K562 (cell line): ENCODE data around the gene AP3B1. TPM values are rescaled to one million over a fixed set of nuclear protein-coding genes. Genes with fewer than 3 reads are reported as not detected.

Experiments
- ATAC-seq: fragments of 200-7000 bp; cut with Tn5 transposase; 3 replicates; pipeline ENCODE4 v1.9.1; 2020; ENCODE audit warnings: moderate library complexity
- BruUV-seq: library from RNA; stranded (reverse); fragments of 400-500 nt; replicated peaks from 2 replicates; lab custom pipeline; 2021; lab: Mats Ljungman, UMichigan
- CTCF ChIA-PET: fragments of 300-600 bp; formaldehyde crosslinking; extraction: SDS; loops from one replicate; lab custom pipeline; 2021; ENCODE audit warnings: low intra/inter-chr PET ratio; lab: Yijun Ruan, JAX
- POLR2A ChIA-PET: fragments of 300-600, 350-650 bp; sonication (Branson Sonifier 250); formaldehyde crosslinking; extraction: SDS; loops from one replicate; lab custom pipeline; 2021; ENCODE audit warnings: antibody characterized with exemption, inconsistent platforms; lab: Yijun Ruan, JAX
- DNase-seq, 4 experiments: peaks; one replicate each; pipeline versions ENCODE4 v3.0.0 to v3.0.0-alpha.2; 2011 to 2018; ENCODE audit warnings: low spot score in 3 of 4, mixed read lengths in 3 of 4; ENCODE audit errors: extremely low read depth in 1 of 4
- FAIRE-seq: peaks from 2 replicates; lab custom pipeline; 2011; peaks lifted over from hg19 to GRCh38; lab: Jason Lieb, UNC
- H2AFZ ChIP-seq: 2 replicates; pipeline ENCODE4 v1.6.0; 2011; ENCODE audit warnings: low read depth, low read length, control low read depth, inconsistent platforms
- H3K27ac ChIP-seq: fragments of 200-600 bp; 3 replicates; pipeline ENCODE4 v1.8.0; 2011; ENCODE audit warnings: low read depth, mild to moderate bottlenecking, control low read depth, inconsistent platforms, low read length, moderate library complexity, mixed read lengths; ENCODE audit errors: extremely low read depth
- H3K27me3 ChIP-seq, 2 experiments: fragments of 300-600 bp in 1 of 2; 2 replicates in 1 of 2; 3 replicates in 1 of 2; pipeline versions ENCODE4 v1.6.0 to v1.8.0; 2011; ENCODE audit warnings: inconsistent platforms in 2 of 2, low read length in 2 of 2, mild to moderate bottlenecking in 1 of 2, mixed read lengths in 1 of 2, moderate library complexity in 1 of 2; ENCODE audit not compliant: control insufficient read depth in 2 of 2, insufficient read depth in 2 of 2
- H3K36me3 ChIP-seq: fragments of 300-600 bp; 3 replicates; pipeline ENCODE4 v1.8.0; 2011; ENCODE audit warnings: mild to moderate bottlenecking, low read length, inconsistent platforms; ENCODE audit not compliant: control insufficient read depth, insufficient read depth
- H3K4me1 ChIP-seq, 2 experiments: fragments of 200-600 bp in 1 of 2; replicated peaks in 1 of 2; 2 replicates in 1 of 2; 3 replicates in 1 of 2; pipeline versions ENCODE4 v1.5.1 to v1.8.0; 2011; ENCODE audit warnings: inconsistent platforms in 2 of 2, low read length in 2 of 2, mild to moderate bottlenecking in 1 of 2, mixed read lengths in 1 of 2, moderate library complexity in 1 of 2; ENCODE audit not compliant: control insufficient read depth in 2 of 2, insufficient read depth in 2 of 2
- H3K4me2 ChIP-seq: 2 replicates; pipeline ENCODE4 v1.6.1; 2011; ENCODE audit warnings: low read length, control low read depth, inconsistent platforms, mixed read lengths; ENCODE audit not compliant: insufficient read depth
- H3K4me3 ChIP-seq: fragments of 200-600 bp; sonication (generic), shearing (Covaris generic); 2 replicates; pipeline ENCODE4 v1.5.1; 2016; ENCODE audit warnings: control low read depth, inconsistent platforms
- H3K79me2 ChIP-seq: fragments of 200-600 bp; 3 replicates; pipeline ENCODE4 v1.8.0; 2011; ENCODE audit warnings: low read length, inconsistent platforms; ENCODE audit not compliant: control insufficient read depth, insufficient read depth
- H3K9ac ChIP-seq, 2 experiments: 2 replicates each; pipeline versions ENCODE4 v1.6.0 to v1.6.1; 2011; ENCODE audit warnings: low read depth in 2 of 2, low read length in 2 of 2, control low read depth in 1 of 2, inconsistent platforms in 1 of 2, mild to moderate bottlenecking in 1 of 2, mixed read lengths in 1 of 2; ENCODE audit not compliant: insufficient read depth in 1 of 2
- H3K9me1 ChIP-seq: one replicate; pipeline ENCODE4 v1.6.0; 2011; ENCODE audit warnings: inconsistent platforms, mild to moderate bottlenecking, low read length, moderate library complexity; ENCODE audit not compliant: control insufficient read depth, insufficient read depth
- H3K9me3 ChIP-seq: replicated peaks from 2 replicates; pipeline ENCODE4 v1.5.1; 2011; ENCODE audit warnings: low read depth, low read length, inconsistent platforms; ENCODE audit not compliant: control insufficient read depth, insufficient read depth
- H4K20me1 ChIP-seq: replicated peaks from 2 replicates; pipeline ENCODE4 v1.6.1; 2011; ENCODE audit warnings: low read length, inconsistent platforms, mixed read lengths; ENCODE audit not compliant: control insufficient read depth, insufficient read depth
- BMI1 ChIP-seq: fragments of 150-350 bp; IDR thresholded peaks from 2 replicates; pipeline ENCODE4 v1.6.1; 2014; ENCODE audit warnings: low read length
- CBX2 ChIP-seq: fragments of 200-600 bp; sonication (generic); IDR thresholded peaks from one replicate; pipeline ENCODE4 v1.6.1; 2012; ENCODE audit warnings: mild to moderate bottlenecking, low read length, inconsistent platforms; ENCODE audit not compliant: insufficient read depth, poor library complexity, severe bottlenecking
- CBX8 ChIP-seq: fragments of 200-600 bp; sonication (generic); IDR thresholded peaks from 2 replicates; pipeline ENCODE4 v1.6.1; 2012; ENCODE audit warnings: borderline replicate concordance, mixed run types, low read depth, mild to moderate bottlenecking, moderate library complexity, mixed read lengths, low read length, control low read depth, inconsistent platforms; ENCODE audit not compliant: poor library complexity, severe bottlenecking; ENCODE audit errors: extremely low read depth
- KLF6 ChIP-seq: fragments of 250-450 bp; sonication (Bioruptor Pico); IDR thresholded peaks from 2 replicates; pipeline ENCODE4 v1.4.0; 2020; ENCODE audit warnings: mild to moderate bottlenecking, moderate library complexity, borderline replicate concordance
- RNF2 ChIP-seq: sonication (generic); IDR thresholded peaks from 2 replicates; pipeline ENCODE4 v1.6.1; 2016
- TAF9B ChIP-seq: fragments of 450-650 bp; IDR thresholded peaks from 2 replicates; pipeline ENCODE4 v1.6.1; 2018; ENCODE audit warnings: mild to moderate bottlenecking; ENCODE audit not compliant: partially characterized antibody
- TFAM ChIP-seq: fragments of 250-450 bp; sonication (Bioruptor Pico); conservative IDR thresholded peaks from 2 replicates; pipeline ENCODE4 v1.5.0; 2021; ENCODE audit warnings: mild to moderate bottlenecking, moderate library complexity
- ZFP36 ChIP-seq: fragments of 150-350 bp; IDR thresholded peaks from 2 replicates; pipeline ENCODE4 v1.6.1; 2018; ENCODE audit warnings: low read length, low read depth; ENCODE audit not compliant: partially characterized antibody
- ZNF175 ChIP-seq: fragments of 200-800 bp; sonication (Bioruptor generic); IDR thresholded peaks from 2 replicates; pipeline ENCODE4 v1.6.1; 2016; ENCODE audit warnings: low read depth, mild to moderate bottlenecking, missing genetic modification characterization, missing compliant biosample characterization
- ZNF3 ChIP-seq: fragments of 250-450 bp; sonication (Bioruptor Pico); IDR thresholded peaks from 2 replicates; pipeline ENCODE4 v1.5.0; 2021; ENCODE audit warnings: mild to moderate bottlenecking, moderate library complexity
- ZNF384 ChIP-seq: IDR thresholded peaks from 2 replicates; pipeline ENCODE4 v1.6.1; 2012; ENCODE audit warnings: low read depth, low read length, improper control_type of control experiment
- WGBS: fragments of 100-300 bp; shearing (Covaris generic); methylation state at CpG from one replicate; pipeline ENCODE4 v1.1.6; 2016; ENCODE audit warnings: low coverage, mixed read lengths; ENCODE audit not compliant: insufficient coverage; ENCODE audit errors: missing lambda C conversion rate; 5-methylcytosine and 5-hydroxymethylcytosine counted together
- in situ Hi-C: fragments of 300-500 bp; cut with MboI; formaldehyde crosslinking; loops from 4 replicates; pipeline ENCODE4 v1.15.0; 2018; ENCODE audit warnings: inconsistent platforms, mixed read lengths
- intact Hi-C: fragments of 100-400 bp; cut with micrococcal nuclease; formaldehyde crosslinking; loops from 2 replicates; pipeline ENCODE4 v1.14.2; 2022
- polyA plus RNA-seq, 8 experiments: library from polyadenylated mRNA; depleted of rRNA in 4 of 8; stranded (reverse) in 5 of 8; unstranded in 3 of 8; fragments of >200 nt; fragmentation: Nextera tagmentation in 2 of 8; fragmentation: Illumina TruSeq in 1 of 8; extraction: Ambion mirVana in 2 of 8; extraction: Trizol in 1 of 8; gene quantifications; 2 replicates each; pipeline versions ENCODE4 v1.2.1 to v1.2.3, GENCODE V29; 2011 to 2014; ENCODE audit warnings: inconsistent platforms in 1 of 8, missing spikeins in 1 of 8
- total RNA-seq, 7 experiments: library from RNA; depleted of rRNA in 6 of 7; stranded (reverse); fragments of >200 nt in 6 of 7; fragmentation: Illumina TruSeq in 2 of 7; extraction: Trizol in 2 of 7; gene quantifications; 2 replicates each; pipeline versions ENCODE4 v1.2.1 to v1.2.3, GENCODE V29; 2011 to 2021; ENCODE audit warnings: low replicate concordance in 1 of 7

AP3B1 gene
- total and polyA plus RNA-seq, 9 of the 15 experiments (the other 6 are each of a cell fraction or from before 2014, with no cell fraction given), result 21.1 to 61.8 (median 42.2) TPM

- H4K20me1 ChIP-seq, result no peaks in the 10 kb centered on the region
- H3K4me1 ChIP-seq, result peaks cover 0 to 9% of the 10 kb centered on the region in 2 experiments; a peak in 1 of 5 replicates
- no peak overlapping the region for H2AFZ ChIP-seq
- intact Hi-C loops (no loop called here), in situ Hi-C loops (loop anchor here (10.0 kb wide), 1 partner anchor 304 kb away; no protein-coding TSS in a partner anchor)
- H3K4me2 ChIP-seq, result no peak overlapping the region
- no peak overlapping the region for H3K4me3 ChIP-seq
- no peaks in the 10 kb centered on the region for H3K9me1 ChIP-seq
- H3K36me3 ChIP-seq, result no peaks in the 10 kb centered on the region
- no TSS peak for BruUV-seq
- H3K9ac ChIP-seq, result no peak overlapping the region
- 5% methylated on average over 12 of the region's 12 CpGs for WGBS
- peaks cover 32 to 34% of the 10 kb centered on the region in 2 experiments for H3K27me3 ChIP-seq
- CTCF ChIA-PET, result no interaction called here
- FAIRE-seq (no peak), DNase-seq (no peak), ATAC-seq (no peak)
- TF ChIP-seq BMI1 (peak; percentile 24; the same call in 1 of the 2 replicates), RNF2 (peak; percentile 61; the same call in 1 of the 2 replicates), CBX2 (peak; percentile 73), ZFP36 (peak; percentile 12), KLF6 (CRISPR knock-in tag) (no peak), TFAM (CRISPR knock-in tag) (no peak), ZNF175 (CRISPR knock-in tag) (no peak), ZNF3 (no peak), CBX8 (peak; percentile 97), ZNF384 (no peak), TAF9B (no peak)
- no peak overlapping the region for H3K27ac ChIP-seq
- no peaks in the 10 kb centered on the region for H3K79me2 ChIP-seq
- POLR2A ChIA-PET, result no interaction called here
- H3K9me3 ChIP-seq, result no peaks in the 10 kb centered on the region
Observed at GRCh38 chr5:77958642-77959330, 335.7 kb downstream of the AP3B1 start.
